Endothelial cell of umbilical vein (primary cell): ENCODE results near the gene PSG11.
"Not testable (repeated sequence)": the region's sequence is repeated elsewhere in the genome, so short reads cannot be mapped to it uniquely, and the experiment has no call there.

Experiments
- CTCF ChIP-seq, 2 donors: IDR thresholded peaks; 1 replicate in 1 of 2; 2 replicates in 1 of 2; pipeline ENCODE4 v1.5.1; 2011; ENCODE audit warnings: low read length in 2 of 2, mild to moderate bottlenecking in 2 of 2, moderate library complexity in 2 of 2, control low read depth in 1 of 2, inconsistent platforms in 1 of 2, low read depth in 1 of 2; ENCODE audit not compliant: insufficient read depth in 1 of 2; ENCODE audit errors: extremely low read depth in 1 of 2
- EZH2 ChIP-seq: IDR thresholded peaks from 2 replicates; pipeline ENCODE4 v1.6.1; 2012; ENCODE audit warnings: borderline replicate concordance, low read depth, mild to moderate bottlenecking, moderate library complexity, low read length, inconsistent platforms; ENCODE audit not compliant: severe bottlenecking
- GATA2 ChIP-seq: IDR thresholded peaks from 2 replicates; pipeline ENCODE4 v1.7.0; 2011; ENCODE audit warnings: low read depth, mild to moderate bottlenecking, moderate library complexity, mixed read lengths, low read length; ENCODE audit not compliant: insufficient read length, insufficient read depth
- JUN ChIP-seq: IDR thresholded peaks from 2 replicates; pipeline ENCODE4 v1.6.1; 2011; ENCODE audit warnings: borderline replicate concordance, low read depth; ENCODE audit not compliant: insufficient read length, insufficient read depth
- MAX ChIP-seq: IDR thresholded peaks from 2 replicates; pipeline ENCODE4 v1.6.1; 2011; ENCODE audit not compliant: insufficient read depth, insufficient read length
- POLR2A ChIP-seq: IDR thresholded peaks from 2 replicates; pipeline ENCODE4 v1.6.1; 2012; ENCODE audit warnings: low read depth, mild to moderate bottlenecking, control low read depth, low read length
- POLR2AphosphoS5 ChIP-seq: IDR thresholded peaks from 2 replicates; pipeline ENCODE4 v1.6.1; 2012; ENCODE audit warnings: low read depth, mild to moderate bottlenecking, control low read depth, low read length, moderate library complexity; ENCODE audit not compliant: insufficient read depth

- TF ChIP-seq CTCF (IDR thresholded peaks at IDR 0.05; ENCODE audit: extremely low read depth in 1 of 2, insufficient read depth in 1 of 2, low read depth in 1 of 2, low read length in 2 of 2); POLR2A; POLR2AphosphoS5; EZH2; MAX; JUN; GATA2: not testable (repeated sequence)
Measured at GRCh38 chr19:43027061-43027460, 792 bp upstream of the PSG11 start.
